HCT116 (cell line): ENCODE measurements around the gene MYO7A. TPM values are rescaled to one million over a fixed set of nuclear protein-coding genes. Genes with fewer than 3 reads are reported as not detected.

Experiments
- ATAC-seq: fragments of 200-7000 bp; cut with Tn5 transposase; 2 replicates; pipeline ENCODE4 v1.9.1; 2020; ENCODE audit warnings: mild to moderate bottlenecking, moderate library complexity
- BruUV-seq: library from RNA; stranded (reverse); fragments of 400-500 nt; replicated peaks from 2 replicates; lab custom pipeline; 2021; lab: Mats Ljungman, UMichigan
- CTCF ChIA-PET: fragments of 300-600 bp; sonication (Branson Sonifier 250); formaldehyde crosslinking; loops from one replicate; lab custom pipeline; 2021; ENCODE audit warnings: antibody characterized with exemption; lab: Charles Lee
- POLR2A ChIA-PET: fragments of 300-600, 350-600 bp; sonication (Branson Sonifier 250); formaldehyde crosslinking; loops from one replicate; lab custom pipeline; 2021; ENCODE audit warnings: antibody characterized with exemption; lab: Charles Lee
- RAD21 ChIA-PET, 2 experiments: fragments of 300-600 bp; sonication (Branson Sonifier 250); formaldehyde crosslinking; loops; one replicate each; lab custom pipeline; 2023; ENCODE audit warnings: low total read pairs in 2 of 2; ENCODE audit not compliant: uncharacterized antibody in 2 of 2, unreplicated experiment in 2 of 2, low non-redundant PET in 1 of 2; lab: Charles Lee
- DNase-seq: peaks from one replicate; pipeline ENCODE4 v3.0.0-alpha.2; 2010; ENCODE audit warnings: low read depth, low spot score
- H2AFZ ChIP-seq: fragments of 200-600 bp; shearing (Covaris generic), sonication (generic); 2 replicates; pipeline ENCODE4 v1.6.1; 2017; ENCODE audit warnings: low read depth, mixed run types, mixed read lengths, antibody characterized with exemption, low read length; ENCODE audit not compliant: poor library complexity, severe bottlenecking
- H3K27ac ChIP-seq: 2 replicates; pipeline ENCODE4 v1.5.1; 2012; ENCODE audit warnings: low read depth, low read length
- H3K27me3 ChIP-seq: fragments of 200-600 bp; sonication (generic); 2 replicates; pipeline ENCODE4 v1.6.1; 2016; ENCODE audit warnings: mixed run types, low read length, mixed read lengths; ENCODE audit not compliant: insufficient read depth
- H3K36me3 ChIP-seq, 2 experiments: fragments of 200-500 bp in 1 of 2; fragments of 200-600 bp in 1 of 2; sonication (Bioruptor generic) in 1 of 2; sonication (generic) in 1 of 2; 2 replicates each; pipeline versions ENCODE4 v1.5.1 to v1.6.1; 2014 to 2016; ENCODE audit warnings: low read length in 2 of 2, inconsistent platforms in 1 of 2, mixed read lengths in 1 of 2, mixed run types in 1 of 2; ENCODE audit not compliant: insufficient read depth in 2 of 2, control insufficient read depth in 1 of 2
- H3K4me1 ChIP-seq, 2 experiments: fragments of 200-600 bp in 1 of 2; sonication (generic) in 1 of 2; 2 replicates each; pipeline versions ENCODE4 v1.5.1 to v1.6.1; 2012 to 2017; ENCODE audit warnings: low read length in 2 of 2, inconsistent platforms in 1 of 2, mild to moderate bottlenecking in 1 of 2, mixed read lengths in 1 of 2, mixed run types in 1 of 2, moderate library complexity in 1 of 2; ENCODE audit not compliant: insufficient read depth in 2 of 2, control insufficient read depth in 1 of 2
- H3K4me2 ChIP-seq: fragments of 200-600 bp; sonication (generic); 2 replicates; pipeline ENCODE4 v1.6.1; 2017; ENCODE audit warnings: mixed run types, low read length, mixed read lengths
- H3K4me3 ChIP-seq, 2 experiments: fragments of 200-600 bp in 1 of 2; sonication (generic) in 1 of 2; replicated peaks in 1 of 2; 2 replicates each; pipeline ENCODE4 v1.5.1; 2011 to 2016; ENCODE audit warnings: low read length in 2 of 2, control low read depth in 1 of 2, low read depth in 1 of 2, mild to moderate bottlenecking in 1 of 2, mixed read lengths in 1 of 2, mixed run types in 1 of 2
- H3K79me2 ChIP-seq: fragments of 200-600 bp; sonication (generic); 2 replicates; pipeline ENCODE4 v1.6.1; 2017; ENCODE audit warnings: mild to moderate bottlenecking, mixed run types, low read length, moderate library complexity, mixed read lengths; ENCODE audit not compliant: insufficient read depth
- H3K9ac ChIP-seq: fragments of 200-600 bp; sonication (generic); 2 replicates; pipeline ENCODE4 v1.6.1; 2016; ENCODE audit warnings: low read length, mixed read lengths
- H3K9me2 ChIP-seq: fragments of 200-600 bp; sonication (generic), shearing (Covaris generic); 2 replicates; pipeline ENCODE4 v1.6.1; 2017; ENCODE audit warnings: mixed run types, mild to moderate bottlenecking, moderate library complexity; ENCODE audit not compliant: insufficient read depth
- H3K9me3 ChIP-seq, 2 experiments: fragments of 200-500 bp in 1 of 2; fragments of 200-600 bp in 1 of 2; sonication (Bioruptor generic) in 1 of 2; sonication (generic) in 1 of 2; 2 replicates each; pipeline ENCODE4 v1.6.1; 2014 to 2017; ENCODE audit warnings: low read length in 2 of 2, mixed read lengths in 2 of 2, inconsistent platforms in 1 of 2, low read depth in 1 of 2, mild to moderate bottlenecking in 1 of 2, mixed run types in 1 of 2, moderate library complexity in 1 of 2; ENCODE audit not compliant: control insufficient read depth in 1 of 2, insufficient read depth in 1 of 2
- H4K20me1 ChIP-seq: fragments of 200-600 bp; sonication (generic), shearing (Covaris generic); 2 replicates; pipeline ENCODE4 v1.6.1; 2017; ENCODE audit warnings: mixed run types, mild to moderate bottlenecking, moderate library complexity; ENCODE audit not compliant: insufficient read depth
- ATF3 ChIP-seq: IDR thresholded peaks from 2 replicates; pipeline ENCODE4 v1.6.1; 2012
- CBX3 ChIP-seq: IDR thresholded peaks from 2 replicates; pipeline ENCODE4 v1.6.1; 2012; ENCODE audit warnings: low read depth
- EGR1 ChIP-seq: IDR thresholded peaks from 2 replicates; pipeline ENCODE4 v1.6.1; 2012; ENCODE audit warnings: low read depth
- ELF1 ChIP-seq: IDR thresholded peaks from 2 replicates; pipeline ENCODE4 v1.6.1; 2012; ENCODE audit warnings: low read depth, borderline replicate concordance
- EZH2 ChIP-seq: fragments of 200-600 bp; sonication (generic); IDR thresholded peaks from 2 replicates; pipeline ENCODE4 v1.6.1; 2017; ENCODE audit warnings: antibody characterized with exemption, mixed run types
- EZH2phosphoT487 ChIP-seq: fragments of 200-600 bp; IDR thresholded peaks from 2 replicates; pipeline ENCODE4 v1.6.1; 2018; ENCODE audit warnings: antibody characterized with exemption, borderline replicate concordance
- FOSL1 ChIP-seq: IDR thresholded peaks from 2 replicates; pipeline ENCODE4 v1.6.1; 2012; ENCODE audit warnings: low read depth
- JUND ChIP-seq: IDR thresholded peaks from 2 replicates; pipeline ENCODE4 v1.6.1; 2012
- MAX ChIP-seq: IDR thresholded peaks from 2 replicates; pipeline ENCODE4 v1.6.1; 2012
- RAD21 ChIP-seq: IDR thresholded peaks from 2 replicates; pipeline ENCODE4 v1.6.1; 2012; ENCODE audit warnings: low read depth, mild to moderate bottlenecking
- REST ChIP-seq: IDR thresholded peaks from 2 replicates; pipeline ENCODE4 v1.6.1; 2012; ENCODE audit warnings: low read depth
- SIN3A ChIP-seq: IDR thresholded peaks from 2 replicates; pipeline ENCODE4 v1.6.1; 2012; ENCODE audit warnings: low read depth
- SP1 ChIP-seq: IDR thresholded peaks from 2 replicates; pipeline ENCODE4 v1.6.1; 2012; ENCODE audit warnings: low read depth
- SRF ChIP-seq: IDR thresholded peaks from 2 replicates; pipeline ENCODE4 v1.6.1; 2012; ENCODE audit warnings: low read depth
- TCF7L2 ChIP-seq: IDR thresholded peaks from 2 replicates; pipeline ENCODE4 v1.7.0; 2011; ENCODE audit warnings: borderline replicate concordance, inconsistent platforms; ENCODE audit not compliant: insufficient read depth, insufficient read length; ENCODE audit errors: extremely low read depth
- YY1 ChIP-seq: IDR thresholded peaks from 2 replicates; pipeline ENCODE4 v1.6.1; 2011; ENCODE audit warnings: low read length, low read depth, moderate library complexity, mild to moderate bottlenecking; ENCODE audit not compliant: insufficient replicate concordance; ENCODE audit errors: extremely low read depth
- ZBTB33 ChIP-seq: IDR thresholded peaks from 2 replicates; pipeline ENCODE4 v1.6.1; 2011; ENCODE audit warnings: mild to moderate bottlenecking, low read length, moderate library complexity; ENCODE audit not compliant: insufficient replicate concordance; ENCODE audit errors: extremely low read depth
- ZNF274 ChIP-seq: fragments of 200-500 bp; sonication (Bioruptor generic); IDR thresholded peaks from 2 replicates; pipeline ENCODE4 v1.6.1; 2014; ENCODE audit warnings: mild to moderate bottlenecking, low read depth, low read length, inconsistent platforms
- intact Hi-C: fragments of 100-400 bp; cut with micrococcal nuclease; formaldehyde crosslinking; loops from 2 replicates; pipeline ENCODE4 v1.10.0; 2022
- total RNA-seq: library from RNA; stranded (reverse); gene quantifications from one replicate; pipeline ENCODE4 v1.2.1, GENCODE V29; 2021; ENCODE audit not compliant: unreplicated experiment

The MYO7A gene
- total RNA-seq, 1 experiment from 2014 or later, result 1.8 TPM

- no peaks in the 10 kb centered on the region for H3K9me2 ChIP-seq
- TF ChIP-seq RAD21 (no peak), ZNF274 (no peak), SRF (no peak), MAX (no peak), REST (no peak), TCF7L2 (no peak), ZBTB33 (no peak), CBX3 (no peak), ATF3 (no peak), SIN3A (no peak), ELF1 (no peak), JUND (no peak), EGR1 (no peak), YY1 (no peak), SP1 (no peak), EZH2 (no peak), EZH2phosphoT487 (no peak), FOSL1 (no peak)
- TF ChIP-seq, all 23 proteins: peak for 0
- no peak overlapping the region for H2AFZ ChIP-seq
- no peaks in the 10 kb centered on the region for H3K79me2 ChIP-seq
- no peak overlapping the region for H3K27ac ChIP-seq
- no peak for ATAC-seq
- no peaks in the 10 kb centered on the region for H4K20me1 ChIP-seq
- H3K4me3 ChIP-seq, result no peak overlapping the region
- CTCF ChIA-PET, result interaction anchor here (1.4 to 3.6 kb wide), 2 partner anchors 8 to 18 kb away, joined by 4 to 19 read pairs; no protein-coding TSS in a partner anchor
- RAD21 ChIA-PET, result no interaction called here
- no peak overlapping the region for H3K9ac ChIP-seq
- H3K9me3 ChIP-seq, result no peaks in the 10 kb centered on the region
- DNase-seq, result no peak
- BruUV-seq, result no TSS peak
- no peak overlapping the region for H3K4me2 ChIP-seq
- H3K4me1 ChIP-seq, result no peaks in the 10 kb centered on the region
- POLR2A ChIA-PET, result no interaction called here
- no peaks in the 10 kb centered on the region for H3K27me3 ChIP-seq
- H3K36me3 ChIP-seq, result no peaks in the 10 kb centered on the region
- intact Hi-C loops, result no loop called here
Measured at GRCh38 chr11:77082838-77083565, 45.0 kb upstream of the MYO7A start.
